ENCODE data around the gene ARHGAP44. TPM values are rescaled to one million over a fixed set of nuclear protein-coding genes. Genes with fewer than 3 reads are reported as not detected.

Gene ARHGAP44
- total RNA-seq, 1 experiment from 2014 or later: 17.1 TPM

- no peaks in the 10 kb centered on the region for H3K27me3 Mint-ChIP-seq (ENCODE audit: unreplicated experiment)
- no peaks in the 10 kb centered on the region for H3K36me3 Mint-ChIP-seq (ENCODE audit: insufficient read depth, unreplicated experiment)
- DNase-seq: no peak
- CTCF ChIA-PET: interaction anchor here (0.7 kb wide), 1 partner anchor 39 kb away, joined by 6 read pairs; no protein-coding TSS in a partner anchor
- no peak overlapping the region for H3K27ac Mint-ChIP-seq (ENCODE audit: unreplicated experiment)
- no peaks in the 10 kb centered on the region for H3K4me1 Mint-ChIP-seq (ENCODE audit: low read depth, unreplicated experiment)
- intact Hi-C loops (cut with micrococcal nuclease; ENCODE audit: unreplicated experiment): no loop called here
- no TSS peak for BruUV-seq (replicated peaks)
- no peaks in the 10 kb centered on the region for H3K9me3 Mint-ChIP-seq (ENCODE audit: low read depth, unreplicated experiment)
- TF ChIP-seq CTCF (IDR thresholded peaks at IDR 0.05; ENCODE audit: unreplicated experiment): no peak
- H3K4me3 Mint-ChIP-seq (ENCODE audit: low read depth, unreplicated experiment): no peak overlapping the region
These were observed 176.7 kb downstream of the ARHGAP44 start for GRCh38 chr17:12965988-12966387.

GRCh38 chr17:12966413-12966812 is 177.1 kb downstream of the ARHGAP44 start:
- DNase-seq: no peak
- no peak overlapping the region for H3K27ac Mint-ChIP-seq (ENCODE audit: unreplicated experiment)
- no peaks in the 10 kb centered on the region for H3K36me3 Mint-ChIP-seq (ENCODE audit: insufficient read depth, unreplicated experiment)
- no TSS peak for BruUV-seq (replicated peaks)
- TF ChIP-seq CTCF (IDR thresholded peaks at IDR 0.05; ENCODE audit: unreplicated experiment): no peak
- no peak overlapping the region for H3K4me3 Mint-ChIP-seq (ENCODE audit: low read depth, unreplicated experiment)
- no peaks in the 10 kb centered on the region for H3K4me1 Mint-ChIP-seq (ENCODE audit: low read depth, unreplicated experiment)
- no peaks in the 10 kb centered on the region for H3K27me3 Mint-ChIP-seq (ENCODE audit: unreplicated experiment)
- CTCF ChIA-PET: no interaction called here
- intact Hi-C loops (cut with micrococcal nuclease; ENCODE audit: unreplicated experiment): no loop called here
- no peaks in the 10 kb centered on the region for H3K9me3 Mint-ChIP-seq (ENCODE audit: low read depth, unreplicated experiment)

GRCh38 chr17:12967962-12968361 is 178.7 kb downstream of the ARHGAP44 start:
- TF ChIP-seq CTCF (IDR thresholded peaks at IDR 0.05; ENCODE audit: unreplicated experiment): no peak
- Mint-ChIP-seq H3K27ac (ENCODE audit: unreplicated experiment) (no peak overlapping the region), H3K36me3 (ENCODE audit: insufficient read depth, unreplicated experiment) (no peaks in the 10 kb centered on the region), H3K4me3 (ENCODE audit: low read depth, unreplicated experiment) (no peak overlapping the region), H3K9me3 (ENCODE audit: low read depth, unreplicated experiment) (no peaks in the 10 kb centered on the region), H3K27me3 (ENCODE audit: unreplicated experiment) (no peaks in the 10 kb centered on the region), H3K4me1 (ENCODE audit: low read depth, unreplicated experiment) (no peaks in the 10 kb centered on the region)
- intact Hi-C loops (cut with micrococcal nuclease; ENCODE audit: unreplicated experiment): no loop called here
- BruUV-seq (replicated peaks): no TSS peak
- CTCF ChIA-PET: no interaction called here
- DNase-seq: no peak

GRCh38 chr17:12973496-12974004 is 184.3 kb downstream of the ARHGAP44 start:
- intact Hi-C loops (cut with micrococcal nuclease; ENCODE audit: unreplicated experiment): no loop called here
- TF ChIP-seq CTCF (IDR thresholded peaks at IDR 0.05; ENCODE audit: unreplicated experiment): no peak
- Mint-ChIP-seq H3K9me3 (ENCODE audit: low read depth, unreplicated experiment) (no peaks in the 10 kb centered on the region), H3K27ac (ENCODE audit: unreplicated experiment) (no peak overlapping the region), H3K4me3 (ENCODE audit: low read depth, unreplicated experiment) (no peak overlapping the region), H3K27me3 (ENCODE audit: unreplicated experiment) (no peaks in the 10 kb centered on the region), H3K36me3 (ENCODE audit: insufficient read depth, unreplicated experiment) (no peaks in the 10 kb centered on the region), H3K4me1 (ENCODE audit: low read depth, unreplicated experiment) (no peaks in the 10 kb centered on the region)
- DNase-seq: no peak
- CTCF ChIA-PET: interaction anchor here (0.6 kb wide), 1 partner anchor 31 kb away, joined by 3 read pairs; no protein-coding TSS in a partner anchor
- no TSS peak for BruUV-seq (replicated peaks)

All from Calu3 (cell line).